ENCODE results near the gene AFAP1L1.

- TF ChIP-seq CTCF (IDR thresholded peaks at IDR 0.05) (no peak), ZFX (IDR thresholded peaks at IDR 0.05; ENCODE audit: borderline replicate concordance) (no peak)
Observed at GRCh38 chr5:149379818-149380374, 108.2 kb downstream of the AFAP1L1 start.
